Stimulated activated CD4-positive, alpha-beta T cell treated with anti-CD3 and anti-CD28 coated beads, Interleukin-12 subunit alpha, Interleukin-12 subunit beta, amount 100 ng/mL, for 24 hours (primary cell): ENCODE data around the gene OR5K2.

ENCODE experiments used
- DNase-seq, 2 experiments: peaks; one replicate each; pipeline ENCODE4 v3.0.0-alpha.2; 2020; ENCODE audit warnings: low read depth in 2 of 2

Gene OR5K2

DNA sequence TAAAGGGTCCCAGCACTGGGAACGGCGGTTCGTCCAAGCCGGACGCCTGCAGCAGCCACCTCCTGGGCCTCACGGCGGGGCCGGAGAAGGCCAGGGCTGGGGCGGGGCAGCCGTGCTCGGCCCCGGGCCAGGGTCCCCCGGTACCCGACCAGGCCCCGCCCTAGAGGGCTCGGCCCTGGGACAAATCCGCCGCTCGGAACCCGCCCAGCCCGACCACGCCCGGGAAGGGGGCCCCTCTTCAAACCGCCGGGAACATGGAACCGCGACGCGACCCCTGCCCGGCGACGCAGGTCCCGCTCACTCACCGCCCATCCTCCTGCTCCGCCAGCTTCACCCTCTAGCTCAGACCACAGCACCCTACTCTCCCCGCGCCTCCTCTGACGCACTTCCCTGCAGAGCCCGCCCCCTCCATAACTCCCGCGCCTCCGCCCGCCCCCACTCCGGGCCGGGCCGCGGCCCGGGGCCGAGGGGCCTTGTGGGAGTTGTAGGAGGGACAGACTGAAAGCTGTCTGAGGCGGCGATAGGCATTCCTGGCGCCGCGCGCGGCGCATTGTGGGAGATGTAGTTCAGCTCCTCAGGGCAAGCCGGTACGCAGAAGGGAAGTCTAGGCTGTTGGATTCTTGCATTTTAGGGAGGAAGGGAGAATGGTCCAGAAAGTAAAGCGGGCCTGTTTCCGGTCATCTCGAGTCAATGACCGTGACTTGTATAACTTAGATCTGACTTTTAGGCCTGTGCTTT, 25.2 kb downstream of the OR5K2 start, which contains the start of gene CLDND1:
CLDND1 (minus strand) TSS at position 359 of the 738 bp plus-strand sequence. CDS start 1,478 bp downstream, outside the sequence.
- peak; percentile 91 to 92 for DNase-seq

GRCh38 chr3:98525494-98525893, 28.0 kb downstream of the OR5K2 start:
- DNase-seq, result no peak

DNA sequence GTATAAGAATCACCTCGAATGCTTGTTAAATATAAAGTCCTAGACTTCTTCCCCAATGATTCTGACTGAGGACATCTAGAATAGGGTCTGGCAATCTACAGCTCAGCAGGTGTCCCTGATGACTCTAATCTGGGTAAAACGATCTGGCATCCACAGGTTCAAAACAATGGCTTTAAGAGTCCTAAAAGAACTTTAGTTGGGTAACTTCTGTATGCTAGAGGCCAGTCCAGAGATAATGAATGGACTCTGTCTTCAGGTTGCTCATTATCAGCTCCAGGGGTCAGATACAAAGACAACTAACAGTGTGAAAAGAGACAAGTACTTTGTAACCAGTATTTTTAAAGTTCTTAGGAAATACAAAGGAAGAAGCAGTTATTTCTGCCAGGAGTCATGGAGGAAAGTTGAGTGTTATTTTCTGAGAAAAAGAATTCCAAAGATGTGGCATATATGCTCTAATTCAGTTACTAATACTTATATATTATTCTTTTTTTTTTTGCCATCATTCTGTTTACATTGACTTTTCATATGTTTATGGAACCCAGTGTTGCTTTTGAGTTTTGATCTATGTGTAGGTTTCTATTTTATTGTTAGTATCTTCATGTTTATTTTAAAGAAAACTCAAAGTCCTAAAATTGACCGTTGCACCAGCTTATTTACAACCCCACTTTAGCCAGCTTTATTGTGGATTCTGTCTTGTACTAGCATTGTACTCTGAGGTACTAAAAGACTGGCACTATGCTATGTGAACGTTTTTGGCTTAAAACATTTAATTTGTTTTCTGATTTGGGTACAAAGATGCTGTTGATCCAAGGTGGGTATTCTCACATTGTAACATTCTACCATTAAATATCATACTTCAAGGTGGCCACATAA, 31.2 kb downstream of the OR5K2 start:
- DNase-seq, result no peak

DNA sequence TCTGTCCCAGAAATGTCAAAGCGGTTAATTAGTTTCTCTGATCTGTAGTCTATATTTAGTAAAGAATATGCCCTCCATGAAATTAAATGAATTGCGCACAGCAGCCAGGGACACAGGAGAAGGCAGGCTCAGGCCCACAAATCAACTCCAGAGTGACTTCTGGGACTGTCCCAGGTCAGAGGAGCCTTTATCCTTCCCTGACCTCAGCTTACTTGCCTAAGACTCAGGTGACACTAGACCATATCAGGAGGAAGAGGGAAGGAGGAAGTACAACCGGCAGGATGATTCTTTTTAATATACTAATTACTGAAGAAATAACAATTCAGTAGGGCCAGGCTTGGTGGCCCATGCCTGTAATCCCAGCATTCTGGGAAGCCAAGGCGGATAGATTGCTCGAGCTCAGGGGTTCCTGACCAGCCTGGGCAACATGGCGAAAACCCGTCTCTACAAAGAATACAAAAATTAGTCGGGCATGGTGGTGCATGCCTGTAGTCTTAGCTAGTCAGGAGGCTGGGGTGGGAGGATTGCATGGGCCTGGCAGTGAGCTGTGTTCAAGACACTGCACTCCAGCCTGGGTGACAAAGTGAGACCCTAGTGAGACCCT, 32.5 kb downstream of the OR5K2 start:
- DNase-seq, result no peak

- DNase-seq, result no peak
Measured at GRCh38 chr3:98530676-98531075, 33.2 kb downstream of the OR5K2 start.

- DNase-seq, result no peak
Measured at GRCh38 chr3:98531622-98532274, 34.3 kb downstream of the OR5K2 start, which contains the start of gene GPR15. Gene GPR15, plus strand, starts transcription at chr3:98531978. Its CDS starts 56 bp downstream, at chr3:98532034.

GRCh38 chr3:98532275-98532637, 34.8 kb downstream of the OR5K2 start:
- DNase-seq, result no peak

- DNase-seq, result no peak
Measured at GRCh38 chr3:98532709-98533571, 35.5 kb downstream of the OR5K2 start.

DNA sequence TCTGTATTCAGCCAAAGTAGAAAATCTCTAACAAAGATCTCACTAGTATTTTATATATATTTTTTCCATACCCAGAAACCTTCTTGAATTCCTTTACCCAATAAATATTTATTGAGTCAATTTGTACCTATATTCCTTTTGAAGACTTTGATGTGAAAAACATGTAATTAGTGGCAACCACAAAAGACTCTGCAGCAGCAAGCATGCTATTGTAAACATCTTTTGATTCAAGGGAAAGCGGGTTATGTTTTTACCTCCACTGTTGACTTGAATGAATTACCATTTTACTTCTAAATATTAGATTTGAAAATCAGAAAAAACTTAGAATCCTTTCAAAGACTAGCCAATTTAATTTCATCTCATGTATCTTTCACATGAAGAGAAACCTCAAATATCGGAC, 36.7 kb downstream of the OR5K2 start:
- DNase-seq, result no peak

GRCh38 chr3:98534734-98535133, 37.3 kb downstream of the OR5K2 start:
- no peak for DNase-seq

- no peak for DNase-seq
Measured at GRCh38 chr3:98536456-98537017, 39.1 kb downstream of the OR5K2 start.

GRCh38 chr3:98540346-98540745, 42.9 kb downstream of the OR5K2 start:
- no peak for DNase-seq

- DNase-seq, result no peak
Measured at GRCh38 chr3:98541695-98542094, 44.2 kb downstream of the OR5K2 start.

- DNase-seq, result no peak
Measured at GRCh38 chr3:98542623-98543022, 45.1 kb downstream of the OR5K2 start.

DNA sequence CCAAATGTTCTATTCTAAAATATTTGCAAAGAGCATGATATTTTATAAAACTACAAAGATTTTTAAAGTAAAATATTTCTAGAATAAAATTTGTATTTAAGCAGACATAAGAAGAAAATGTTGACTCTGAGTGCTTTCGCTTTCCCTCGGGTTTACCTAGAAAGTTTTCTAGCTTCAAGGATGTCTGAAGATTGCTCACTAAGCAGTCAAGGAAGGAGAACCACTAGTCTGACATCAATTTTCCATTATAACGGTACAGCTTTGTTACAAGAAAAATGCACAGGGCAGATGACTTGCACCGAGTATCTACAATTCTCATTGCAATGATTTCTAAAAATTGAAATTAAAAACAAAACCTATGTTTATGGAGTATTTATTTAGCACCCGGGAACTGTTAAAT, 48.5 kb downstream of the OR5K2 start:
- no peak for DNase-seq
